IMR-90 (cell line): ENCODE measurements around the gene IHH. TPM values are rescaled to one million over a fixed set of nuclear protein-coding genes. Genes with fewer than 3 reads are reported as not detected.

Source experiments
- ATAC-seq: fragments of 200-7000 bp; cut with Tn5 transposase; 2 replicates; pipeline ENCODE4 v1.9.1; 2020; ENCODE audit warnings: low read depth, mild to moderate bottlenecking, moderate library complexity
- BruUV-seq: library from RNA; stranded (reverse); fragments of 400-500 nt; replicated peaks from 2 replicates; lab custom pipeline; 2021; lab: Mats Ljungman, UMichigan
- CTCF ChIA-PET: fragments of 300-600 bp; formaldehyde crosslinking; extraction: SDS; loops from one replicate; lab custom pipeline; 2021; ENCODE audit warnings: antibody characterized with exemption; lab: Yijun Ruan, JAX
- POLR2A ChIA-PET: fragments of 300-600 bp; sonication (Branson Sonifier 250); formaldehyde crosslinking; loops from one replicate; lab custom pipeline; 2022; ENCODE audit warnings: antibody characterized with exemption; ENCODE audit not compliant: unreplicated experiment; lab: Charles Lee
- DNase-seq: peaks from one replicate; pipeline ENCODE4 v3.0.0; 2013
- H2AFZ ChIP-seq: replicated peaks from 2 replicates; pipeline ENCODE3; 2013; ENCODE audit warnings: low read length, mild to moderate bottlenecking; ENCODE audit not compliant: poor library complexity
- H2AK5ac ChIP-seq: 2 replicates; pipeline ENCODE4 v1.6.1; 2013; ENCODE audit warnings: low read depth, low read length, inconsistent platforms
- H2AK9ac ChIP-seq: replicated peaks from 2 replicates; pipeline ENCODE3; 2013; ENCODE audit warnings: mild to moderate bottlenecking, low read depth, low read length, moderate library complexity; ENCODE audit not compliant: poor library complexity
- H2BK120ac ChIP-seq: 2 replicates; pipeline ENCODE4 v1.6.1; 2013; ENCODE audit warnings: low read depth, low read length, inconsistent platforms
- H2BK15ac ChIP-seq: 3 replicates; pipeline ENCODE4 v1.6.1; 2013; ENCODE audit warnings: low read depth, low read length, inconsistent platforms
- H2BK20ac ChIP-seq: 2 replicates; pipeline ENCODE4 v1.6.1; 2013; ENCODE audit warnings: low read depth, mild to moderate bottlenecking, inconsistent platforms, low read length, moderate library complexity
- H2BK5ac ChIP-seq: 2 replicates; pipeline ENCODE4 v1.6.1; 2013; ENCODE audit warnings: mild to moderate bottlenecking, low read depth, low read length, inconsistent platforms; ENCODE audit not compliant: poor library complexity, severe bottlenecking
- H3K14ac ChIP-seq: replicated peaks from 2 replicates; pipeline ENCODE4 v1.6.1; 2013; ENCODE audit warnings: low read depth, low read length, inconsistent platforms
- H3K18ac ChIP-seq: 2 replicates; pipeline ENCODE4 v1.6.1; 2013; ENCODE audit warnings: low read depth, low read length, control low read depth
- H3K23ac ChIP-seq: 2 replicates; pipeline ENCODE4 v1.6.1; 2013; ENCODE audit warnings: low read depth, low read length, inconsistent platforms
- H3K27ac ChIP-seq: 2 replicates; pipeline ENCODE4 v1.5.1; 2013; ENCODE audit warnings: mild to moderate bottlenecking, control low read depth, low read length; ENCODE audit not compliant: insufficient read depth
- H3K27me3 ChIP-seq: 2 replicates; pipeline ENCODE4 v1.6.1; 2013; ENCODE audit warnings: low read length; ENCODE audit not compliant: control insufficient read depth, insufficient read depth
- H3K36me3 ChIP-seq: 2 replicates; pipeline ENCODE4 v1.6.1; 2013; ENCODE audit warnings: low read length, mixed read lengths; ENCODE audit not compliant: control insufficient read depth, insufficient read depth
- H3K4ac ChIP-seq: 2 replicates; pipeline ENCODE4 v1.6.1; 2013; ENCODE audit warnings: low read depth, low read length, inconsistent platforms
- H3K4me1 ChIP-seq: 2 replicates; pipeline ENCODE4 v1.6.1; 2013; ENCODE audit warnings: low read length, mixed read lengths; ENCODE audit not compliant: control insufficient read depth, insufficient read depth
- H3K4me2 ChIP-seq: 2 replicates; pipeline ENCODE4 v1.6.1; 2013; ENCODE audit warnings: low read depth, mild to moderate bottlenecking, control low read depth, low read length, moderate library complexity
- H3K4me3 ChIP-seq: 2 replicates; pipeline ENCODE4 v1.5.1; 2013; ENCODE audit warnings: low read depth, mild to moderate bottlenecking, control low read depth, low read length, moderate library complexity; ENCODE audit not compliant: insufficient read depth
- H3K56ac ChIP-seq: 2 replicates; pipeline ENCODE4 v1.6.1; 2013; ENCODE audit warnings: low read length, inconsistent platforms; ENCODE audit not compliant: insufficient read depth; ENCODE audit errors: extremely low read depth
- H3K79me1 ChIP-seq, 2 experiments: 2 replicates each; pipeline ENCODE4 v1.6.1; 2013; ENCODE audit warnings: low read length in 2 of 2, inconsistent platforms in 1 of 2, low read depth in 1 of 2
- H3K9ac ChIP-seq: 2 replicates; pipeline ENCODE4 v1.6.1; 2013; ENCODE audit warnings: low read depth, low read length, control low read depth
- H3K9me1 ChIP-seq: 2 replicates; pipeline ENCODE4 v1.6.1; 2013; ENCODE audit warnings: low read length, inconsistent platforms; ENCODE audit not compliant: insufficient read depth
- H3K9me3 ChIP-seq: 2 replicates; pipeline ENCODE4 v1.6.1; 2013; ENCODE audit warnings: low read length; ENCODE audit not compliant: control insufficient read depth, insufficient read depth
- H4K20me1 ChIP-seq: 2 replicates; pipeline ENCODE4 v1.6.1; 2013; ENCODE audit warnings: low read length, inconsistent platforms; ENCODE audit not compliant: insufficient read depth
- H4K5ac ChIP-seq: 2 replicates; pipeline ENCODE4 v1.6.1; 2013; ENCODE audit warnings: mild to moderate bottlenecking, low read depth, low read length, control low read depth
- H4K8ac ChIP-seq, 2 experiments: 2 replicates each; pipeline ENCODE4 v1.6.1; 2013; ENCODE audit warnings: low read depth in 2 of 2, low read length in 2 of 2, control low read depth in 1 of 2, inconsistent platforms in 1 of 2
- H4K91ac ChIP-seq: 2 replicates; pipeline ENCODE4 v1.6.1; 2013; ENCODE audit warnings: low read depth, low read length, inconsistent platforms; ENCODE audit not compliant: insufficient read depth
- BHLHE40 ChIP-seq: fragments of 150-350 bp; IDR thresholded peaks from 2 replicates; pipeline ENCODE4 v1.6.1; 2016; ENCODE audit warnings: mild to moderate bottlenecking, low read depth, low read length
- CEBPB ChIP-seq: IDR thresholded peaks from 2 replicates; pipeline ENCODE4 v1.6.1; 2012; ENCODE audit warnings: low read depth, low read length, improper control_type of control experiment
- CHD1 ChIP-seq: IDR thresholded peaks from 2 replicates; pipeline ENCODE4 v1.6.1; 2012; ENCODE audit warnings: low read depth, low read length, improper control_type of control experiment
- ELK1 ChIP-seq: fragments of 150-350 bp; IDR thresholded peaks from 2 replicates; pipeline ENCODE4 v1.6.1; 2016; ENCODE audit warnings: low read depth, mild to moderate bottlenecking, low read length, moderate library complexity, borderline replicate concordance
- FOS ChIP-seq: fragments of 150-350 bp; IDR thresholded peaks from 2 replicates; pipeline ENCODE4 v1.6.1; 2016; ENCODE audit warnings: low read depth, low read length
- MAFK ChIP-seq: IDR thresholded peaks from 2 replicates; pipeline ENCODE4 v1.6.1; 2012; ENCODE audit warnings: low read depth, low read length, improper control_type of control experiment
- MAZ ChIP-seq: IDR thresholded peaks from 2 replicates; pipeline ENCODE4 v1.6.1; 2012; ENCODE audit warnings: low read depth, mild to moderate bottlenecking, low read length, improper control_type of control experiment, moderate library complexity, borderline replicate concordance
- MXI1 ChIP-seq: IDR thresholded peaks from 2 replicates; pipeline ENCODE4 v1.6.1; 2012; ENCODE audit warnings: low read depth, mild to moderate bottlenecking, low read length, moderate library complexity, borderline replicate concordance
- NFE2L2 ChIP-seq: fragments of 150-350 bp; IDR thresholded peaks from 2 replicates; pipeline ENCODE4 v1.6.1; 2016; ENCODE audit warnings: low read depth, mild to moderate bottlenecking, low read length
- POLR2A ChIP-seq: IDR thresholded peaks from 2 replicates; pipeline ENCODE4 v1.6.1; 2012; ENCODE audit warnings: mild to moderate bottlenecking, low read depth, low read length
- RAD21 ChIP-seq: IDR thresholded peaks from 2 replicates; pipeline ENCODE4 v1.6.1; 2012; ENCODE audit warnings: low read length, improper control_type of control experiment
- RCOR1 ChIP-seq: IDR thresholded peaks from 2 replicates; pipeline ENCODE4 v1.6.1; 2012; ENCODE audit warnings: mild to moderate bottlenecking, low read length, improper control_type of control experiment; ENCODE audit not compliant: insufficient replicate concordance
- RFX5 ChIP-seq: IDR thresholded peaks from 2 replicates; pipeline ENCODE4 v1.8.0; 2012; ENCODE audit warnings: low read depth, mild to moderate bottlenecking, low read length, moderate library complexity
- SMC3 ChIP-seq: fragments of 150-350 bp; IDR thresholded peaks from 2 replicates; pipeline ENCODE4 v1.6.1; 2016; ENCODE audit warnings: low read depth, mild to moderate bottlenecking, antibody characterized with exemption, low read length, moderate library complexity
- WGBS, 2 experiments: methylation state at CpG; one replicate each; pipeline versions ENCODE4 v1.1.5 to v1.1.7; 2013; ENCODE audit warnings: missing lambda C conversion rate in 2 of 2; ENCODE audit not compliant: insufficient read length in 1 of 2; ENCODE audit errors: extremely low coverage in 2 of 2; 5-methylcytosine and 5-hydroxymethylcytosine counted together
- dilution Hi-C: fragments of 300-500 bp; cut with HindIII; formaldehyde crosslinking; loops from one replicate; pipeline ENCODE4 v1.14.3; 2018; ENCODE audit warnings: low sequenced_read_pairs; ENCODE audit not compliant: unreplicated experiment
- in situ Hi-C: fragments of 300-500 bp; cut with MboI; formaldehyde crosslinking; loops from 3 replicates; pipeline ENCODE4 v1.14.3; 2019; ENCODE audit warnings: low sequenced_read_pairs, inconsistent platforms, mixed read lengths
- intact Hi-C: fragments of 100-400 bp; cut with micrococcal nuclease; formaldehyde crosslinking; loops from 2 replicates; pipeline ENCODE4 v1.10.0; 2022
- polyA plus RNA-seq, 3 experiments: library from polyadenylated mRNA; depleted of rRNA; stranded (reverse); fragments of >200 nt; gene quantifications; 2 replicates each; pipeline ENCODE4 v1.2.3, GENCODE V29; 2012; ENCODE audit warnings: low replicate concordance in 1 of 3
- total RNA-seq: library from RNA; depleted of rRNA; stranded (reverse); fragments of >200 nt; gene quantifications from 2 replicates; pipeline ENCODE4 v1.2.3, GENCODE V29; 2012
- TF ChIP-seq, protein P1 (sequence below): conservative IDR thresholded peaks from 2 replicates; pipeline ENCODE4 v1.5.1; 2012; ENCODE audit warnings: mild to moderate bottlenecking, low read depth, low read length, improper control_type of control experiment
- TF ChIP-seq, protein P2 (sequence below): fragments of 150-350 bp; IDR thresholded peaks from 2 replicates; pipeline ENCODE4 v1.6.1; 2017; ENCODE audit warnings: mild to moderate bottlenecking, antibody characterized with exemption, low read length, low read depth

Gene IHH
- total and polyA plus RNA-seq, 2 of the 4 experiments (the other 2 are of a cell fraction) = not detected

GRCh38 chr2:219022041-219022440, 38.7 kb downstream of the IHH start:
- Histone ChIP-seq H3K23ac (no peak overlapping the region), H3K27ac (no peak overlapping the region), H4K91ac (no peak overlapping the region), H3K9me1 (no peaks in the 10 kb centered on the region), H2AK9ac (no peak overlapping the region), H2BK20ac (no peak overlapping the region), H3K4me3 (no peak overlapping the region), H3K18ac (no peak overlapping the region), H3K9ac (no peak overlapping the region), H3K9me3 (no peaks in the 10 kb centered on the region), H3K79me1 (no peaks in the 10 kb centered on the region), H3K27me3 (peaks cover 84% of the 10 kb centered on the region), H2AFZ (no peak overlapping the region), H2BK120ac (no peak overlapping the region), H3K14ac (no peak overlapping the region), H2BK5ac (no peak overlapping the region), H3K4me2 (no peak overlapping the region), H4K20me1 (no peaks in the 10 kb centered on the region), H3K4me1 (no peaks in the 10 kb centered on the region), H4K5ac (no peak overlapping the region), H3K56ac (no peak overlapping the region), H2BK15ac (no peak overlapping the region), H2AK5ac (no peak overlapping the region), H3K36me3 (no peaks in the 10 kb centered on the region), H3K4ac (no peak overlapping the region), H4K8ac (no peak overlapping the region)
- no peak for TF ChIP-seq SMC3
- no peak for TF ChIP-seq BHLHE40
- TF ChIP-seq CEBPB = no peak
- TF ChIP-seq, protein P1, sequence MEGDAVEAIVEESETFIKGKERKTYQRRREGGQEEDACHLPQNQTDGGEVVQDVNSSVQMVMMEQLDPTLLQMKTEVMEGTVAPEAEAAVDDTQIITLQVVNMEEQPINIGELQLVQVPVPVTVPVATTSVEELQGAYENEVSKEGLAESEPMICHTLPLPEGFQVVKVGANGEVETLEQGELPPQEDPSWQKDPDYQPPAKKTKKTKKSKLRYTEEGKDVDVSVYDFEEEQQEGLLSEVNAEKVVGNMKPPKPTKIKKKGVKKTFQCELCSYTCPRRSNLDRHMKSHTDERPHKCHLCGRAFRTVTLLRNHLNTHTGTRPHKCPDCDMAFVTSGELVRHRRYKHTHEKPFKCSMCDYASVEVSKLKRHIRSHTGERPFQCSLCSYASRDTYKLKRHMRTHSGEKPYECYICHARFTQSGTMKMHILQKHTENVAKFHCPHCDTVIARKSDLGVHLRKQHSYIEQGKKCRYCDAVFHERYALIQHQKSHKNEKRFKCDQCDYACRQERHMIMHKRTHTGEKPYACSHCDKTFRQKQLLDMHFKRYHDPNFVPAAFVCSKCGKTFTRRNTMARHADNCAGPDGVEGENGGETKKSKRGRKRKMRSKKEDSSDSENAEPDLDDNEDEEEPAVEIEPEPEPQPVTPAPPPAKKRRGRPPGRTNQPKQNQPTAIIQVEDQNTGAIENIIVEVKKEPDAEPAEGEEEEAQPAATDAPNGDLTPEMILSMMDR = no peak
- no peak for TF ChIP-seq CHD1
- no peak for TF ChIP-seq ELK1
- no peak for TF ChIP-seq MAFK
- TF ChIP-seq RAD21 = no peak
- no peak for TF ChIP-seq RCOR1
- no peak for TF ChIP-seq POLR2A
- TF ChIP-seq, protein P2, sequence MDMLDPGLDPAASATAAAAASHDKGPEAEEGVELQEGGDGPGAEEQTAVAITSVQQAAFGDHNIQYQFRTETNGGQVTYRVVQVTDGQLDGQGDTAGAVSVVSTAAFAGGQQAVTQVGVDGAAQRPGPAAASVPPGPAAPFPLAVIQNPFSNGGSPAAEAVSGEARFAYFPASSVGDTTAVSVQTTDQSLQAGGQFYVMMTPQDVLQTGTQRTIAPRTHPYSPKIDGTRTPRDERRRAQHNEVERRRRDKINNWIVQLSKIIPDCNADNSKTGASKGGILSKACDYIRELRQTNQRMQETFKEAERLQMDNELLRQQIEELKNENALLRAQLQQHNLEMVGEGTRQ = no peak
- TF ChIP-seq RFX5 = no peak
- no peak for TF ChIP-seq MAZ
- no peak for TF ChIP-seq MXI1
- no peak for TF ChIP-seq NFE2L2
- TF ChIP-seq FOS = no peak
- POLR2A ChIA-PET = no interaction called here
- in situ Hi-C loops = no loop called here
- no TSS peak for BruUV-seq
- dilution Hi-C loops = no loop called here
- CTCF ChIA-PET = no interaction called here
- intact Hi-C loops = no loop called here
- ATAC-seq = no peak
- 80% methylated on average over 1 of the region's 12 CpGs; no CpG with 5 or more reads in 1 of the 2 experiments for WGBS, 2 experiments
- no peak for DNase-seq
